HG02970 (cell line): Measurements from ENCODE around the gene ADGRF5.

ENCODE experiments used
- ATAC-seq: cut with Tn5 transposase; IDR thresholded peaks from one replicate; pipeline ENCODE4 v1.9.1; 2021; ENCODE audit warnings: mild to moderate bottlenecking, moderate library complexity, moderate number of reproducible peaks; ENCODE audit not compliant: unreplicated experiment, low FRiP score

ADGRF5 gene

GRCh38 chr6:46931416-46931815, 9.7 kb upstream of the ADGRF5 start:
- ATAC-seq: no peak

DNA sequence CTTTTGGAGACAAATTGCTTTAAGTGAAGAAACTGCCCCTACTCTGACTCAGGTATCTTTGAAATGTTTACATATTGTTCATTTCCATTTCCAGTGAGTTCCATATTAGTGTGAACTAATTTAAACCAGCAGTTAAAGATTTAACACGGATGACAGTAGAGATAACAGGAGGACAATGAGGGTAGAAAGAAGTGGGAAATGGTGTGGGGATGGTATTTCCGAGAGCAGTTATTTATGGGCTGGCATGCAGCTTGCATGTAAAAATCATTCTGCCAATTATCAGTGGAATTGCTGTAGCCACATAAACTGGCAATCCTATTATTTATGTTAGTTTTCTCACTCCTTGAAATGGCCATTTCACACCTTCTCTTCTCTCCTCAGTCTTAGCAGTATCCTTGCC, 8.6 kb upstream of the ADGRF5 start:
- no peak for ATAC-seq

- no peak for ATAC-seq
These were observed 5.3 kb upstream of the ADGRF5 start for GRCh38 chr6:46927066-46927465.

DNA sequence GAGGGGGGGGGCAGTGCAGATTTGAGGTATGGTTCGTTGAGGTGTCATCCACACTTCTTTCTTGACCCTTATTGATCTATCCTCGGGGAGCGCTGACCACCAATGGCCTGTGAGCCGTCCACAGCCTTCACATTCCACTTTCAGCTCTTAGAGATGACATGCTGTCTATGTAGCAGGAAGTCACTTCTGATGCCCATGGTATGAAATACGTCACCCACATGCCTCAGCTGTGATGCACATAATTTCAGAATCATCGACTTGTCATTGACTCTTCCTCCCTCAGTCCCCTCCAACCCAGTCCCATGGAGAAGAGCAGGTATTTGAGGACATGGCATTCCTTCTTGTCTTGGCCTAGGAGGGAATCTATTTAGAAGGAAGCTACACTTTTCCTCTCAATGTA, 4.7 kb upstream of the ADGRF5 start:
- no peak for ATAC-seq

DNA sequence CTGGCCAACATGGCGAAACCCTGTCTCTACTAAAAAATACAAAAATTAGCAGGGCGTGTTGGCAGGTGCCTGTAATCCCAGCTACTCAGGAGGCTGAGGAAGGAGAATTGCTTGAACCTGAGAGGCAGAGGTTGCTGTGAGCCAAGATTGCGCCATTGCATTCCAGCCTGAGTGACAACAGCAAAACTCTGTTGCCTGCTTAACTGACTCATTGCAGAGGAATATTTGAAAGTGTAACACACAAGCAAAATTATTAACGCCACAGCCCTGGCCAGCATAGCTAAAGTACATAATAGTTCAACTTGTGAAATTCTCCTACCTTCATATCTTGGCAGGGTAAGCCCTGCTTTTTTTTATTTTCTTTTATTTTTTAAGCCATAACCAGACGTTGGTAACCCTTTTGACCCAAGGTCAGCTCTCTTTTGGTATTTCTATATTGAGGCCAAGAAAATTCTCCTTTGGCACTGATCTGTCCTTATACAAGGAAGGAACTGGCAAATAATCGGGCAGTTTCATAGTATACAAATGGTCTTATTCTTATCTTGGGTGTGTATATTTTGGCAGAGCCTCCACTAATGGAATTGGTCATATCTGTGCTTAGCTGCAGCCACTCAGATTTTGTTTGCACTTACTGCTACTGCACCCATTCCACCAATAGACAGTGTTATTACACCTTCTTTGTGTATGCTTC, 4.0 kb upstream of the ADGRF5 start:
- ATAC-seq: no peak

- ATAC-seq: no peak
These were observed 1.7 kb upstream of the ADGRF5 start for GRCh38 chr6:46923476-46923875.

DNA sequence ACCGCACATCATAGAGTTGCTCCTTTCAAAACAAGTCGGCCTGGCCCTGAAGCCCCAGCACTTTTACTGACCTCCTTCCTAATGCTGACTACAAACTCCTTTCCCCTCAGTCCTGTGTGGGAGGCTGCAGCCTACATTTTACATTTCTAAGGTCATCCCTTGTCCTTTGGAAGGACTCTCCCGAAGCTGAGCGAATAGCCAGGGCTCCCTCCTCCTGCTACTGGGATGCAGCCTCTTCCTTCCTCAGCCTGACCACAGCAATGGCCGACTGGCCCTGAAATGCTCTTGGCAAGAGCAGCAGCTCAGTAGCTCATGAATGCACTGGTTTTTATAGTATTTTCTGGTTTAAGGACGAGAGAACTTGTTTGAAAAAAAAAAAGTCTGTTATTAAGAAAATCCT, 679 bp downstream of the ADGRF5 start:
- no peak for ATAC-seq

DNA sequence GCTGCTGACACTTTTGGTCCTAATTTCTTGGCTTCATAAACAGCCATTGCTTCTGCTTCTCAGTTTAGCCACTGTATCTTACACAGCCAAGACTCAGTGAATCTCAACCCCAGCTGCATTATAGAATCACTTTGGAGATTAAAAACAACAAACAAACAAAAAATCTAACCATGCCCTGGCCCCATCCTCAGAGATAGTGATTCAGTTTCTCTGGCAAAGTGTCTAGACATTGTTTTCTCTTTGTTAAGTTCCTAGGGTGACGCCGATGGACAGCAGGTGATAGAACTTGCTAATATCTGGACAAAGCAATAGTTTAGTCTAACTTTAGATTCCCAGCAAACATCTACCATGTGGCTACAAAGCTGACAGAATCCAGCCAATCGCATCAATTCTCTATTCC, 2.9 kb downstream of the ADGRF5 start:
- ATAC-seq: no peak

DNA sequence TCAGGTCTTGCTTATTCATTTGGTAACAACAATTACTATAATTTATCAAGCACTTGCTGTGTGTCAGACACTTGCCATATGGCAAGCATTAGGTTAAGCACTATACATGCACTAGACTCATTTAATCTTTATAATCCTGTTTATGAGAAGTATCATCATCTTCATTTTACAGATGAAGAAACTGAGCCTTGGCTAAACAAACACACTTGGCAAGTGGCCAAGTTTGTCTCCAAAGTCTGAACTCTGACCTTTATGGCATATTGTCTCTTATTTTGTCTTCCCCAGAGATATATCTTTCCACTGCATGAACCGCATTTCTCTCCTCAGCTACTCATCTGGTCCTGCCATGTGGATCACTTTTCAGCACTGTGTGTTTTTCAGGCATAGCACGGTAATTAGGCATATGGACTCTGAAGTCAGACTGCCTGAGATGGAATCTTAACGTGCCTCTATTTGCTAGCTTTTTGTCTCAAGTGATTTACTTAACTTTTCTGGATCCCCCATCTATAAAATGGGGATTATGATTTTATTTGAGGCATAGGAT, 4.7 kb downstream of the ADGRF5 start:
- ATAC-seq: no peak

DNA sequence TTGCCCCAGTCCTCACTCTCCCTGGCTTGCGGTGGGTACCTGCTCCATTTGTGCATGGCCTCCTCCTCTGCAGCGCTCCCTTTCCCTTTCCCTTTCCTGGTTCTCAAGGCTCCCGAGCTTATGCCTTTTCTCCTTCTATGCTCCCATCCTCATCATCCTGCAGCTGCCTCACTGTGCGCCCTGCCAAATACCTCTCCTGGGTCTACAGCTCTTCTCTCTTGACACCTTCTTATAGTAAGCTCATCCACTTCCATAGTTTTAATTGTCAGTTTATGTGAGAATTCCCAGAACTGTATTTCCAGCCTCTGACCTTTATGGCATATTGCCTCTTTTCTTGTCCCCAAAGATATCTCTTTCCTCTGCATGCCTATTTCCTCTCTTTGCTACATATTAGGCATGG, 5.9 kb downstream of the ADGRF5 start:
- ATAC-seq: no peak

- ATAC-seq: no peak
These were observed 6.4 kb downstream of the ADGRF5 start for GRCh38 chr6:46915380-46915779.

GRCh38 chr6:46914279-46914810, 7.4 kb downstream of the ADGRF5 start:
- no peak for ATAC-seq

DNA sequence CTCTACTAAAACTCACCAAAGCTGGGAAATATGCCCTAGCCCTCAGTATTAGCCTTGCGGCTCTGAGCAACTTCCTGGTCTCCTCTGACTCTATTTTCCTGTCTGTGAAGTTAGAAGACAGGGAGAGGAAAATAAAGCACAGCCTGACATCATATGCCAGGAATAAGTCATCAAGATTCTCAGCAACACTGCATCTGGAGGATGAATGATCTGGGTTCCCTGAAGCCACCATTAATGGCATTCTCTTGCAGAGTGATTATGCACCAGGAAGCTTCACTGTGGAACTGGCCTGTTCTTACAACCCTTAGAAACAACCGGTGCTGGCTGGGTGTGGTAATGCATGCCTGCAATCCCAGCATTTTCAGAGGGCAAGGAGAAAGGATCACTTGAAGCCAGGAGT, 12.4 kb downstream of the ADGRF5 start:
- no peak for ATAC-seq

- no peak for ATAC-seq
These were observed 15.0 kb downstream of the ADGRF5 start for GRCh38 chr6:46906776-46907175.

DNA sequence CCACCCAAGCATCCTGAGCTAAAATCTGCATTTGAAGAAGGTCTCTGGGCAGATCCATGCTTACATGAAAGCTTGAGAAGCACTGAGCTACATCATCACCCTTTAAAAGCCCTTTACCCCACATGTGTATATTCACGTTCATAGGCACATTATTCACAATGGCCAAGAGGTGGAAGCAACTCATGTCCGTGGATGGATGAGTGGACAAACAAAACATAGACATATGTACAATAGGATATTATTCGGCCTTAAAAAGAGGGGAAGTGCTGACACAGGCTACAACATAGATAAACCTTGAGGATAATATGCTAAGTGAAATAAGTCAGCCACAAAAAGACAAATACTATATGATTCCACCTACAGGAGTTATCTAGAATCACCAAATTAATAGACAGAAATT, 17.6 kb downstream of the ADGRF5 start:
- ATAC-seq: no peak

GRCh38 chr6:46903175-46903574, 18.6 kb downstream of the ADGRF5 start:
- ATAC-seq: no peak

DNA sequence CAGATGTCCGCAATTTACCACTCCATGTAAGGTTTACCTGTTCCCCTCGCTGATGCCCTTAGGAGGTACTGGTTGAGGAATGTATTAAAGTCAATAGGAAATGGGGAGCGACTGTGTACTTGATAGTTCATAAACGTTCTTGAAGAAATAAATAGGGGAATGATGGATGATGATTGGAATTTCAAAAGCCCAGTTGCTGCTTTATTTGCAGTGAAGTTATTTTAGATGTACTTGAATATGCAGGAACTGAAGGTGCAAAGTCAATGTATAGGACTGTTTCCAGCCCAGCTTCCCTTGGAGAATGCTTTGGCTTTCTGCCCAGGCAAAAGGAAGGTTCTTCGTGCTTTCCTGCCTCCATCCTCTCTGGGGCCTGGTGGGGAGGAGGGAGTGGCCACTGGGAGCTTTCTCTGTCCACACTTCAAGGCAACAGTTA, 19.8 kb downstream of the ADGRF5 start:
- no peak for ATAC-seq

- no peak for ATAC-seq
These were observed 21.5 kb downstream of the ADGRF5 start for GRCh38 chr6:46900266-46900665.

GRCh38 chr6:46899659-46900058, 22.1 kb downstream of the ADGRF5 start:
- no peak for ATAC-seq

GRCh38 chr6:46898006-46898405, 23.7 kb downstream of the ADGRF5 start:
- no peak for ATAC-seq

GRCh38 chr6:46896871-46897270, 24.9 kb downstream of the ADGRF5 start:
- no peak for ATAC-seq

DNA sequence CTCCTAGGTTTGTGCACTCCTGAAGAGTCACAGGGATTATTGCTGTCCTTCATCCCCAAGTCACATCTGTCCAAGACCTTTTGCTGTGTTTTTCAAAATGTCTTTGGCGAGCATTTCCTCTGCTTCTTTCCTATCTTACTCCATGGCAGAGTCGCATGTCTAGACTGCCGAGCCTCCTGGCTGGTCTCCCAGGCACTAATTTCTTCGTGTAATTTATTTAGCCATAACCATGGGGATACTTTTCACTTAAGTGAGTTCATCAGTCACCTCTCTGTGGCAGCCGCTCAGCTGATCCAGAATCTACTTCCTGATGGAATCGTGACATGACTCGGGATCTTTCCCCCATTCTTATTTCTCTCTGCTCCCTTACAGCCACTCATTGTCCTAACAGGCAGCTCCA, 25.8 kb downstream of the ADGRF5 start:
- no peak for ATAC-seq
